Adipocyte (in vitro differentiated cells): ENCODE data around the gene ALCAM.

Source experiments
- DNase-seq: peaks from one replicate; pipeline ENCODE4 v3.0.0-alpha.2; 2015; ENCODE audit warnings: low read depth
- H3K27me3 ChIP-seq: replicated peaks from 2 replicates; pipeline ENCODE4 v1.7.0; 2013; ENCODE audit warnings: mild to moderate bottlenecking, low read length, moderate library complexity; ENCODE audit not compliant: control insufficient read depth, insufficient read depth
- H3K36me3 ChIP-seq: 2 replicates; pipeline ENCODE4 v1.7.0; 2013; ENCODE audit warnings: low read length, mild to moderate bottlenecking, moderate library complexity; ENCODE audit not compliant: control insufficient read depth, insufficient read depth, severe bottlenecking
- H3K4me1 ChIP-seq: 2 replicates; pipeline ENCODE4 v1.7.0; 2013; ENCODE audit warnings: mild to moderate bottlenecking, low read length, moderate library complexity; ENCODE audit not compliant: control insufficient read depth, insufficient read depth
- H3K4me3 ChIP-seq: 2 replicates; pipeline ENCODE4 v1.7.0; 2013; ENCODE audit warnings: mild to moderate bottlenecking, low read length, moderate library complexity
- H3K9ac ChIP-seq: 2 replicates; pipeline ENCODE4 v1.7.0; 2013; ENCODE audit warnings: mild to moderate bottlenecking, low read length, moderate library complexity
- H3K9me3 ChIP-seq: 2 replicates; pipeline ENCODE4 v1.7.0; 2013; ENCODE audit warnings: mild to moderate bottlenecking, low read length, moderate library complexity; ENCODE audit not compliant: control insufficient read depth

Gene ALCAM

GRCh38 chr3:105619651-105620050 is 252.9 kb downstream of the ALCAM start:
- no peak for DNase-seq
- Histone ChIP-seq H3K4me3 (no peak overlapping the region), H3K36me3 (no peaks in the 10 kb centered on the region), H3K9me3 (no peaks in the 10 kb centered on the region), H3K27me3 (no peaks in the 10 kb centered on the region), H3K9ac (no peak overlapping the region), H3K4me1 (no peaks in the 10 kb centered on the region)

DNA sequence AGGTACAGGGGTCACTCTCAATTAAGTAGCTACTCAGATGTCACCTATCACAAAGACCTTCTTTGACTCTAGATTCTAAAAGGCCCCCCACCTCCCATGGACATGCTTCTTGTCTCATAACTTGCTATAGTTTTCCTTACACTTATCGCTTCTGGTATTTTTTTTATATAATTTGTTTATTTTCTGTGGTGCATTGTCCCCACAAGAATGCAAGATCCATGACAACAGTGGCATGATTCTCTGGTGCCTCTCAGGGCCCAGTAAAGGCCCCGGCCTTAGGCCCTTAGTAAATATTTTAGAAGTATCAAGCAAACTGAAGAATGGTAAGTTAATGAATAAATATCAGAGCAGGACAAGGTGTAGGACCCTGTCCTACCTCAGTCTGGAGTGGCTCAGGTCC is 253.5 kb downstream of the ALCAM start:
- Histone ChIP-seq H3K4me1 (no peaks in the 10 kb centered on the region), H3K36me3 (no peaks in the 10 kb centered on the region), H3K9me3 (no peaks in the 10 kb centered on the region), H3K27me3 (no peaks in the 10 kb centered on the region), H3K9ac (no peak overlapping the region), H3K4me3 (no peak overlapping the region)
- DNase-seq, result no peak

- DNase-seq, result no peak
- Histone ChIP-seq H3K4me1 (no peaks in the 10 kb centered on the region), H3K9me3 (no peaks in the 10 kb centered on the region), H3K27me3 (no peaks in the 10 kb centered on the region), H3K9ac (no peak overlapping the region), H3K36me3 (no peaks in the 10 kb centered on the region), H3K4me3 (no peak overlapping the region)
Observed at GRCh38 chr3:105622169-105622568, 255.5 kb downstream of the ALCAM start.
